ENCODE data around the gene CCP110.
"Not testable (repeated sequence)": the region's sequence is repeated elsewhere in the genome, so short reads cannot be mapped to it uniquely, and the experiment has no call there.

Gene CCP110

GRCh38 chr16:19543278-19543996 is 19.7 kb downstream of the CCP110 start:
- H3K27ac Mint-ChIP-seq: peak overlapping the region in 1 of 2 donors; percentile 49
- not testable (repeated sequence) for H3K4me1 Mint-ChIP-seq (ENCODE audit: low read depth in 2 of 2); H3K9me3 Mint-ChIP-seq; DNase-seq; ATAC-seq (replicated peaks); H3K4me3 Mint-ChIP-seq; H3K27me3 Mint-ChIP-seq
- H3K36me3 Mint-ChIP-seq (ENCODE audit: insufficient read depth): peaks cover 26% of the 10 kb centered on the region

GRCh38 chr16:19548144-19548543 is 24.4 kb downstream of the CCP110 start:
- H3K36me3 Mint-ChIP-seq (ENCODE audit: insufficient read depth): peaks cover 15% of the 10 kb centered on the region
- no peaks in the 10 kb centered on the region for H3K4me1 Mint-ChIP-seq (ENCODE audit: low read depth in 2 of 2)

GRCh38 chr16:19549673-19550072 is 25.9 kb downstream of the CCP110 start:
- ATAC-seq (replicated peaks): no peak

More at GRCh38 chr16:19548144-19548543, 24.4 kb downstream of the CCP110 start:
- Mint-ChIP-seq H3K4me3 (no peak overlapping the region), H3K9me3 (no peaks in the 10 kb centered on the region), H3K27ac (no peak overlapping the region), H3K27me3 (no peaks in the 10 kb centered on the region)
- ATAC-seq (replicated peaks): no peak
- no peak for DNase-seq

DNA sequence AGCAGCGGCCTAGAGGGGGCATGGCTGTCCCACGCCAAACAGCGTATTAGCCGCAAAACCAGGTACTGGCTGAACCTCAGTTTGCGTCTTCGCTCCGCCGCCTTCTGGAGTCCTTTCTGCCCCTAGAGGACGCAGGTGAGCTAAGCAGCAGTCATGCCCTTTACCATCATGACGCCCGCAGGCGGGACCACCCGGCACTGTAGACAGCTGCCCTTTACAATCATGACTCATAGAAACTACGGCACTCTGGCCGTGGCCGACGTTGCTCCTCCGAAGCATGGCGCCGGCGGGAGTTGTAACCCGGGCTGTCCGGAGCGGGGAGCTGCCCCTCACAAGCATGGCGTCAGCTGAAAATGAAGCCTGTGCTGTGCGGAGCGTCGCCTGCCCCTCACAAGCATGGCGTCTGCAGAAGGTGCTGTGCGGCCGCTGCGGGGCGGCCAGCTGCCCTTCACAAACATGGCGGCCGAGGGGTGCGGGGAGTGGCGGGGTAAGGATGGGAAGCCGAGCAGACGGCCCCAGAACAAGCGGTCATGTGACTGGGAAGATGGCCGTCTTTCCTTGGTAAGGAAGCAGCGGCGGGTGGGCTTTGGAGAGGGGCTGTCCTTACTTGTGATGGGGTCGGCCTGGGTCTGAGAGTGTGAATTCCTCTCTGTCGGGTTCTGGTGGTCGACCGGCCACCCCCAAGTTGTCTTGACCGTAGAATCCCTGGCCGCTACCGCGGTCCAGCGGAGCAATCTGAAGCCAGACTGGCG is 31.6 kb downstream of the CCP110 start, which contains the start of gene VPS35L:
Gene VPS35L (plus strand): TSS at position 518 of the 752 bp plus-strand sequence. CDS start 27 bp downstream, at position 545.
- H3K27ac Mint-ChIP-seq: peak within 1 kb of the TSS; percentile 95 to 96
- DNase-seq: peak; percentile 95 to 97 (median 96)
- no peaks in the 10 kb centered on the region for H3K27me3 Mint-ChIP-seq
- peak within 1 kb of the TSS; percentile 94 to 95 for H3K4me3 Mint-ChIP-seq
- H3K4me1 Mint-ChIP-seq (ENCODE audit: low read depth in 2 of 2): peaks cover 9 to 16% of the 10 kb centered on the region in 2 donors
- H3K36me3 Mint-ChIP-seq (ENCODE audit: insufficient read depth): peaks cover 9% of the 10 kb centered on the region
- peak; percentile 93 for ATAC-seq (replicated peaks)
- H3K9me3 Mint-ChIP-seq: no peaks in the 10 kb centered on the region

More at GRCh38 chr16:19549673-19550072, 25.9 kb downstream of the CCP110 start:
- peaks cover 10% of the 10 kb centered on the region for H3K36me3 Mint-ChIP-seq (ENCODE audit: insufficient read depth)
- no peak overlapping the region for H3K27ac Mint-ChIP-seq
- no peaks in the 10 kb centered on the region for H3K9me3 Mint-ChIP-seq
- H3K4me3 Mint-ChIP-seq: no peak overlapping the region
- no peaks in the 10 kb centered on the region for H3K27me3 Mint-ChIP-seq
- peaks cover under 1% of the 10 kb centered on the region in 2 donors for H3K4me1 Mint-ChIP-seq (ENCODE audit: low read depth in 2 of 2)
- no peak for DNase-seq

DNA sequence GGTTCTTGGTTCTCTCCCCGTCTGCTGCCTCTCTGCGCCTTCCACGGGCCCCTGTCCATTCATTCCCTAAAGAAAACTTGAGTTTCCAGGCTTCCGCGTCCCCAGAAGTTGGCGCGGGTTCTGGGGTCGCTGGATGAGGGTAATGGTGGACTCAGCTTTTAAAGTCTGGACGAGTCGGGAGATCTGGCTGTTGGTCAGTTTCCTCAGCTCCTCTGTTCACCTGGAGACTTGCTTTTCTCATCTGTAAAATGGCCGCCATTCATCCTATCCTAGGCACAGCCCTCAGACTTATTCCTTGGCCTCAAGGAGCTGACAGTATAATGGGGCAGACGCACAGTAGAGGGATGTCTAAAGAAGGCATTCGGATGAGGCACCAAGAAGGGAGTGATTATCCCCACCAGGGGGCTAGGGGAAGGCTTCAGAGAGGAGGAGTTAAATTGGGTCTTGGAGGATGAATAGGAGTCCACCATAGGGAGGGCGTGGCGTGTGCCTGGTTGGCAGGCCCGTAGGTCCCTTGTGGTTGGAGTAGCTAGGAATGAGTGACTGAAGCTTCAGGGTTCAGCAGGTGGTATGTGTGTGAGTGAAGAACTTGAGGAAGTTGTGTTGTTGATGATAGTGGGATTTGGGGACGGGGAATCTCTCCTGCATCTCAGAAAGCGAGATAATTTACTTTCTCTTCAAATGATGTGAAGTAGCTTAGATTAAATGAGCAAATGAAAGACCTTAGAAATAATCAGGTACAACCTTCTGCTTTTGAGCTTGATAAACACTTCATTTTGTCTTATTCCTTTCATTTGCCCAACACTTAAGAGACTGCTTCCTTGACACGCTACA is 32.4 kb downstream of the CCP110 start:
- peak in 2 of 3 experiments; percentile 6 to 9 for DNase-seq

DNA sequence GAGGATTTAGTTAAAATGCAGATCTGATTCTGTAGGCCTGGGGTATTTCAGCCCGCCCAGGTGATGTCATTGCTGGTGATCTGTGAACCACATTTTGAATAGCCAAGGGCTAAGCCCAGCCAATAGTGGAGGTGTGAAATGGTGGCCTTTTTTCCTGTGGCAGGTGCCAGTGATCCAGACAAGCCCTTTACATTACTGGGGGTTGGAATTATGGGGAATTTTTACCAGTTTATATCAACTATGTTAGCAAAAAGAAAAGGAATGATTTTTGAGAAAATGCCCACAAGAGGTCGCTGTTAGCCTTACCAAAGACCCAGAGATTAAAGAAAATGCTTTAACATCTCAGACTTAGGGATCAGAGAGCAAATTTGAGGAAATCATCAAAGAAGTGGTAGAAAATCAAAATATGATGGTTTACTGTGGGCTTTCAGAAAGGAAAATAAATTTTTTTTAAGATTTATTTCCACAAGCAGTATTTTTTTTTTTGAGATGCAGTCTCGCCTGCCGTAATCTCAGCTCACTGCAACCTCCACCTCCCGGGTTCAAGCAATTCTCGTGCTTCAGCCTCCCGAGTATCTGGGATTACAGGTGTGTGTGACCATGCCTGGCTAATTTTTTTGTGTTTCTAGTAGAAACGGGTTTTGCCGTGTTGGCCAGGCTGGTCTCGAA is 35.6 kb downstream of the CCP110 start:
- peaks cover 9% of the 10 kb centered on the region for H3K36me3 Mint-ChIP-seq (ENCODE audit: insufficient read depth)
- H3K9me3 Mint-ChIP-seq: no peaks in the 10 kb centered on the region
- H3K27me3 Mint-ChIP-seq: no peaks in the 10 kb centered on the region
- ATAC-seq (replicated peaks) (no peak), DNase-seq (peak; percentile 35 to 42 (median 37))
- no peak overlapping the region for H3K27ac Mint-ChIP-seq
- no peak overlapping the region for H3K4me3 Mint-ChIP-seq
- H3K4me1 Mint-ChIP-seq (ENCODE audit: low read depth in 2 of 2): peaks cover 12 to 16% of the 10 kb centered on the region in 2 donors

More for the DNA sequence above, 32.4 kb downstream of the CCP110 start:
- Mint-ChIP-seq H3K4me1 (ENCODE audit: low read depth in 2 of 2) (peaks cover 9 to 16% of the 10 kb centered on the region in 2 donors), H3K36me3 (ENCODE audit: insufficient read depth) (peaks cover 9% of the 10 kb centered on the region), H3K4me3 (peak overlapping the region; percentile 94 to 95), H3K27me3 (no peaks in the 10 kb centered on the region), H3K27ac (peak overlapping the region; percentile 95 to 96), H3K9me3 (no peaks in the 10 kb centered on the region)
- ATAC-seq (replicated peaks): no peak

GRCh38 chr16:19560078-19560477 is 36.3 kb downstream of the CCP110 start:
- H3K27ac Mint-ChIP-seq: no peak overlapping the region
- peaks cover 7% of the 10 kb centered on the region for H3K36me3 Mint-ChIP-seq (ENCODE audit: insufficient read depth)
- H3K4me3 Mint-ChIP-seq: no peak overlapping the region
- no peaks in the 10 kb centered on the region for H3K27me3 Mint-ChIP-seq
- DNase-seq: no peak
- no peaks in the 10 kb centered on the region for H3K9me3 Mint-ChIP-seq
- no peak for ATAC-seq (replicated peaks)
- H3K4me1 Mint-ChIP-seq (ENCODE audit: low read depth in 2 of 2): peaks cover 7 to 12% of the 10 kb centered on the region in 2 donors

- ATAC-seq (replicated peaks) (no peak), DNase-seq (no peak)
- Mint-ChIP-seq H3K4me3 (no peak overlapping the region), H3K9me3 (no peaks in the 10 kb centered on the region), H3K27me3 (no peaks in the 10 kb centered on the region), H3K36me3 (ENCODE audit: insufficient read depth) (peaks cover 21% of the 10 kb centered on the region), H3K27ac (peak overlapping the region; percentile 66 to 67), H3K4me1 (ENCODE audit: low read depth in 2 of 2) (peaks cover 0 to 5% of the 10 kb centered on the region in 2 donors)
Observed at GRCh38 chr16:19563377-19563776, 39.6 kb downstream of the CCP110 start.

- H3K9me3 Mint-ChIP-seq: no peaks in the 10 kb centered on the region
- no peak for DNase-seq
- peaks cover 0 to 5% of the 10 kb centered on the region in 2 donors for H3K4me1 Mint-ChIP-seq (ENCODE audit: low read depth in 2 of 2)
- H3K27ac Mint-ChIP-seq: no peak overlapping the region
- no peaks in the 10 kb centered on the region for H3K27me3 Mint-ChIP-seq
- ATAC-seq (replicated peaks): no peak
- peaks cover 37% of the 10 kb centered on the region for H3K36me3 Mint-ChIP-seq (ENCODE audit: insufficient read depth)
- H3K4me3 Mint-ChIP-seq: no peak overlapping the region
Observed at GRCh38 chr16:19566362-19566761, 42.6 kb downstream of the CCP110 start.

DNA sequence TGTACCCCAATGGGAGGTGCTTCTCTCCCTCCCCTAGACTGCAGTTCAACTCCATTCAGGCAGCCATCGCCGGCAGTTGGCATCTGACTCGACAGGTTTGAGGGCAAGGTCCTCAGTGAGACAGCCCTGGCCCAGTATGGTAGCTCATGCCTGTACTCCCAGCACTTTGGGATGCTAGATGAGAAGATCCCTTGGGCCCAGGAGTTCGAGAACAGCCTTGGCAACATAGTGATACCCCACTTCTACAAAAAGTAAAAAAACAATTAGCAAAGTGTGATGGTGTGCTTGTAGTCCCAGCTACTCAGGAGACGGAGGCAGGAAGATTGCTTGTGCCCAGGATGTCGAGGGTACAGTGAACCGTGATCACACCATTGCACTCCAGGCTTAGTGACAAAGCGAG is 43.8 kb downstream of the CCP110 start:
- H3K9me3 Mint-ChIP-seq: no peaks in the 10 kb centered on the region
- peaks cover 0 to 5% of the 10 kb centered on the region in 2 donors for H3K4me1 Mint-ChIP-seq (ENCODE audit: low read depth in 2 of 2)
- DNase-seq (no peak), ATAC-seq (replicated peaks) (no peak)
- H3K27ac Mint-ChIP-seq: no peak overlapping the region
- peaks cover 45% of the 10 kb centered on the region for H3K36me3 Mint-ChIP-seq (ENCODE audit: insufficient read depth)
- H3K4me3 Mint-ChIP-seq: no peak overlapping the region
- H3K27me3 Mint-ChIP-seq: no peaks in the 10 kb centered on the region

DNA sequence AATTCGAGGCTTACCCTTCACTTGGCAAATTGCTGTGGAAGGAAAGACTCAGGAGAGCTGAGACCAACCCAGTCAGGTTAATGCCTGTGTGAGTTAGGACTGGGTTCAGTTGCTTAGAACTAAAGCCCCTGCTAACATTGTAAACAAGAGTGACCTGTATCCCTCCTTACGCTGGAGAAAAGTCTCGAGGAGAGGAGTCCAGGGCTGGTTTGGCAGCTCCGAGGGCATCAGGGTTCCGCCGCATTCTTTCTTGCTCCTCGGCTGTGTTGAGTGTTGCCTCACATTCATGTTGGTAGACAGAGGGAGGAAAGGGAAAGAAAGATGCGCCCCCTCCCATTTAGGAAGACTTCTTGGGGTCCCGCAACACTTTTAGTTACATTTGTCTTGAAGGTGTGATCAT is 50.3 kb downstream of the CCP110 start:
- H3K4me1 Mint-ChIP-seq (ENCODE audit: low read depth in 2 of 2): no peaks in the 10 kb centered on the region
- H3K36me3 Mint-ChIP-seq (ENCODE audit: insufficient read depth): peaks cover 64% of the 10 kb centered on the region
- H3K27me3 Mint-ChIP-seq: no peaks in the 10 kb centered on the region
- DNase-seq (no peak), ATAC-seq (replicated peaks) (no peak)
- no peak overlapping the region for H3K27ac Mint-ChIP-seq
- H3K9me3 Mint-ChIP-seq: no peaks in the 10 kb centered on the region
- H3K4me3 Mint-ChIP-seq: no peak overlapping the region

- Mint-ChIP-seq H3K27ac (no peak overlapping the region), H3K4me3 (no peak overlapping the region), H3K4me1 (ENCODE audit: low read depth in 2 of 2) (no peaks in the 10 kb centered on the region), H3K36me3 (ENCODE audit: insufficient read depth) (peaks cover 67% of the 10 kb centered on the region), H3K27me3 (no peaks in the 10 kb centered on the region), H3K9me3 (no peaks in the 10 kb centered on the region)
- ATAC-seq (replicated peaks) (no peak), DNase-seq (no peak)
Observed at GRCh38 chr16:19574615-19575014, 50.9 kb downstream of the CCP110 start.

Measured in effector memory CD8-positive, alpha-beta T cell (primary cell).